Epithelial cell of prostate (primary cell): ENCODE results near the gene SCN2B.

Source experiments
- DNase-seq: peaks from one replicate; pipeline ENCODE4 v3.0.0-alpha.2; 2011; ENCODE audit warnings: low read depth, low spot score
- H3K27ac ChIP-seq: fragments of 450-650 bp; 2 replicates; pipeline ENCODE4 v1.5.1; 2017; ENCODE audit warnings: mild to moderate bottlenecking

The SCN2B gene

DNA sequence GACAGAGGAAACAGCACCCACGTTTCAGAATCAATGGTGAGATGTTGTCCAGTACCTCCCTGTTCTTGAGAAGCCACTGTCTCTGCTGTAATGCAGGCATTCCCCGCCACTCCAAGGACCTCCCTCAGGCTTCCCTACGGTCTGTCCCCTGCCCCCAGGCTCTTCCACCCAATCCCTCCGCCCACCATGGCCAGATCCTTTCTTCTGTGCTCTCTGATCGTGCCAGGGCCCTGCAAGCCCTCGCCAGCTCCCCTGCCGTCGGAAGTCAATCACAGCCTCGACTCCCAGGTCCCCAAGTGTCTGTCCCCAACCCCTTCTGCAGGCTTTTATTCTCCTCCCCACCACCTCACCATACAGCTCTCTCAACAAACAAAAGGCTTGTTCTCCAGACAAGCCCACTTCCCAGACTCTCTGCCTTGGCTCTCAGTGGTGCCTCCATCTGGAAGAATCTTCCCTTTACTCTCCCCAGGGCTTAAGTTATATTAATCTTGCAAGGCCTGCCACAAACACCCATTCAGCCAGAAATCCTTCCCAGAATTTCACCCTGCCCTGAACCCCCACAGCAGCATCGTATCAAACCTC is 37.5 kb downstream of the SCN2B start:
- no peak overlapping the region for H3K27ac ChIP-seq
- DNase-seq = no peak

- H3K27ac ChIP-seq = no peak overlapping the region
- DNase-seq = no peak
Measured at GRCh38 chr11:118136801-118137200, 39.6 kb downstream of the SCN2B start.

GRCh38 chr11:118136341-118136740 is 40.1 kb downstream of the SCN2B start:
- no peak for DNase-seq
- no peak overlapping the region for H3K27ac ChIP-seq

- DNase-seq = no peak
- H3K27ac ChIP-seq = no peak overlapping the region
Measured at GRCh38 chr11:118135796-118136165, 40.7 kb downstream of the SCN2B start.

DNA sequence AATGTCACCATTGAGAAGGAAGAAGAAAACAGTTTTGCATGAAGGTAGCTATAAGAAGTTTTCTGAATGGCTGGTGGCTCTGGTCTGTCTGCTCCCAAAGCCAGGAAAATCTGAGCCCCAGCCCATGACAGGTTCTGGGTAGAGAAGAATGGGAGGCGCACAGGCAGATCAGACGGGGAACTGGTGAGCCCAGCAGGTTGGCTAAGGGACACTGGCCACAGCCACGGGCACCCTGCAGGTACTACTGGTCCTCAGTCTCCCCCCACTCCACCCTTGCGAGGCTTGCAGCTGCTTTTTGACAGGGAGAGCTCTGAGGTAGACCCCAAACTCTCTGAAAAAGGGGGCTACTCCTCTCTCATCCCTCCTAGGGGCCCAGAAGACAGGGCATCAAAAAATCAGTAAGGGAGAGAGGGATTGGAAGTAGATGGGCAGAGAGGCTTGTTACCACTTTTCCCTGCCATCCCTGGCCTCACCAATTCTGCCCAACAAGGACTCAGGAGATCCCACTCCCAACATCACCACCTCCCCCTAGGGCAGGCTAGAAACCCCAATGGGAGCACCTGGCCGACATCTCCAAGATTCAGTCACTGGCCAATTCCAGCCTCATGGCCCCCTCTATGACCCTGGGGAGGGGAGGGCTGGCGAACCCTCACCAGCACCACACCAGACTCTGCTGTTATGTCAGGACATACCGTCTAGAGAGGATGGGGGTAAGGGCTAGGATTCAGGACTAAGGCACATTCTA is 41.2 kb downstream of the SCN2B start:
- no peak for DNase-seq
- H3K27ac ChIP-seq = no peak overlapping the region

DNA sequence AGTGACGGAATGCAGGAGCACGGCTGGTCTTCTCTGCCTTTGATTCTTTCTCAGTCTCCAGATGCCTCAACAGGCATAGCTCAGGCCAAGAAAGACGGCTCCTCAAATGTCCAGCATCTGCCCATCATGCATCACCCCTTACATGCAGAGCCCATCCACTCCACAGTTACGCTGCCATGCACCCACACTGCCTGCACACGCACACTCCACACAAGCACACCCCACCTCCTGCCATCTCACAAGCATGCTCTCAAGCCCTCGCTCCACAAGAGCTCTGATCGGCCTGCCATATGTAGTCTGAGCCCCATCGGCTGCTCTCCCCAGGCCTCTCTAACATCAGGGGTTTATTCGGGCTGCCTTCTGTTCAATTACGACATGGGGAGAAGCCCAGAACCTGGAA is 42.6 kb downstream of the SCN2B start:
- DNase-seq = no peak
- H3K27ac ChIP-seq = no peak overlapping the region

GRCh38 chr11:118132385-118133151 is 43.9 kb downstream of the SCN2B start:
- DNase-seq = no peak
- no peak overlapping the region for H3K27ac ChIP-seq

- DNase-seq = no peak
- H3K27ac ChIP-seq = no peak overlapping the region
Measured at GRCh38 chr11:118129471-118130172, 46.8 kb downstream of the SCN2B start.

DNA sequence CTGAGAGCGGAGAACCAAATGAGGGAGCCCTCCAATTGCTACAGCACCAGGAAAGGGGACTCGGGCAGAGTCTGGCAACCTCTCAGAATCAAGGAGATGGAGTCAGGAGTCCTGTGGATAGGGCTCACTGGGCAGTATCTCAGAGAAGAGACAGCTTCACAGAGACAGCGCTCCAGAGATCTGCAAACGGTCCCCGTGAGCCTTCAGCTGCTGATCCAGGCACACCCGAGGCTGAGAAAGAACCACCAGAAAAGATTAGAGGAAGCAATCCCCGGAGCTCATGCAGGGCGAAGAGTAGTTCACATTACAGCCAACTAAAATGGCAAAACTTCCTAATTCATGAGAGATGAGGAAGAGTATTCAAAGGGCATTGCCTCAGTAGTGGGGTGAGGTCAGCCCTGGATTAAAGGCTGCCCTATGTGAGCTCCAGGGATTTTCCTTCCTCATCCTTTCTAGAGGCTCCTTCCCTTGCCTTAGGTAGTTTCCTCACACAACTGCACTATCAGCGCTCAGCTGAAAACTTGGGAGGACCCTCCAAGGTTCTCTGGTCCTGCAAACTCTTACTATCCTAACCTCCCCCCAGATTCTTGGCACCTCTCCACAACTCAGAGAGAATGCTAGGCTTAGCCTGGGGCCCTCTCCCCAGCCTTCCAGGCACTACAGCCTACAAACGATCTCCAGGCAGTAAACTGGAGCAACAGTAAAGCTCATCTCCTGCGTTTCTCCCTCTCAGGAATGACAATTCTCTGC is 47.5 kb downstream of the SCN2B start:
- no peak overlapping the region for H3K27ac ChIP-seq
- no peak for DNase-seq

GRCh38 chr11:118128310-118128709 is 48.1 kb downstream of the SCN2B start:
- DNase-seq = no peak
- H3K27ac ChIP-seq = no peak overlapping the region

DNA sequence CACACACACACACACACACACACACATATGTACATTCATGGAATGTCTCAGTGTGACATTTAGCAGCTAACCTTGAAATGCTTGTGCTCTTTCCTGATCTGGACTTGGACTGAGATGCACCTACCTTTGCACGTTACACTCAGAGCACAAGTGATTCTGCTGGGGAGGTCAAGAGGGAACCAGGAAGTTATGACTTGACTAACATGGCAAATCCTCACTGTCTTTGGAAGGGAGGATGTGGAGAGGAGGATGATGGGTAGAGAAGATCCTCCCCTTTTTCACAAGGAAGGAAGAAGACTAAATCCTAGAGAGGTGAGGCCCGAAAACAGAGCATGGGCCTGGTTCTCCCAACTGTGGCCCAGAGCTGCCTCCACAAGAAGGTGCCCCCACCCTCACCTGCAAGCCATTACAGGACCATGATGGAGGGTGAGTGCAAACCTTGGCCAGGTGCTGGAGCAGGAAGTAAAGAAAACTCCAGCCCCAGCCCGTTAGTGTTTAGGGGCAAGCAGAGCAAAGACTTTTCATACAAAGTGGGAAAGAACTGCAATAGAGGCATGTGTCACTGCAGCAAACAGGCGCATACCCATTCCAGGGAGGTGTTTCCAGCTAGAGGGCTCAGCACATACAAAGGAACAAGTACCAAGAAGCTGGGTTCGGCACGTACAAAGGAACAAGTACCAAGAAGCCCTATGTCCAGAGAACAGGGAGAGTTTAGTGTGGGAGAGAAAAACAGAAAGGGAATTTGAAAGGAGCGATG is 50.2 kb downstream of the SCN2B start:
- DNase-seq = peak; percentile 67
- H3K27ac ChIP-seq = no peak overlapping the region

DNA sequence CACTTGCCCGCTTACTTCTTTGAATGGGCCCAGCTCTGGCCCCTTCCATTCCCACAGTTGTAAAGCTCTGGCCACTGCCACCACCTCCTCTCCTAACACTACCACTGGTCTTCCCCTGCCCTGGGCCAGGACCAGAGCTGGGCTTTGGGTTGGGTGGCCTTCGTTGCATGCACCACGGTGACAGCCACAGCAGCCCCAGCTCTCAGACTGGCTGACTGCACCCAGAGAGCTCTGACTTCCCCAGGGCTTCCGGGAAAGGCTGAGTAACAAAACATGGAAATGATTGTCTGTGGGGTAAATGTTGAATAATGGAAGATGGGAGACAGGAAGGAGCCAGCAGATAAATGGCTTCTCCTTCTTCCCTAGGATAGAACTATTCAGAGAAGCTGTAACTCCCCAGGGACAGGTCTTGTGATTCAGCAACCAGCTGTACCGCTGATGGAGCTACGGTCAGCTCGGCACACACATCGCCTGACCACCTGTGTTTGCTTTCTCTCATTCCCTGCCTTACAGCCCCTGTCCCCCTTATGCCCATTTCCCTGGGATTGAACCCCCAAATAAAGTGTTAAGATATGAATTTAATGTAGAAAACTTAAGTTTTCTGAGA is 51.4 kb downstream of the SCN2B start:
- H3K27ac ChIP-seq = no peak overlapping the region
- no peak for DNase-seq

DNA sequence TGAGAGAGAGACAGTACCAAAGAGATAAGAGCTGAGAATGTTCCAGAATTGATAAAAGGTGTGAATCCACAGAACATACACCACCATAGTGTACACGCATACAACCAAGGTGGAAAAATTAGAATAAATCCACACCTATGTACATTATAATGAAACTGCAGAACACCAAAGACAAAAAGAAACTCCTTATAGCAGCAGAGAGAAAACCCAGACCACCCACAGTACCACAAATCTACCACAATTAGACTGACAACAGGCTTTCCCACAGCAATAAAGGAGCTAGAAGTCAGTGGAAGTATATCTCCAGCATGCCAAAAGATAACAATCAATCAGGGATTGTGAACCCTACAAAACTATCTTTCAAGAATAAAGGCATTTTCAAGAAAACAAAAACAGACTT is 55.6 kb downstream of the SCN2B start:
- DNase-seq = no peak
- no peak overlapping the region for H3K27ac ChIP-seq

DNA sequence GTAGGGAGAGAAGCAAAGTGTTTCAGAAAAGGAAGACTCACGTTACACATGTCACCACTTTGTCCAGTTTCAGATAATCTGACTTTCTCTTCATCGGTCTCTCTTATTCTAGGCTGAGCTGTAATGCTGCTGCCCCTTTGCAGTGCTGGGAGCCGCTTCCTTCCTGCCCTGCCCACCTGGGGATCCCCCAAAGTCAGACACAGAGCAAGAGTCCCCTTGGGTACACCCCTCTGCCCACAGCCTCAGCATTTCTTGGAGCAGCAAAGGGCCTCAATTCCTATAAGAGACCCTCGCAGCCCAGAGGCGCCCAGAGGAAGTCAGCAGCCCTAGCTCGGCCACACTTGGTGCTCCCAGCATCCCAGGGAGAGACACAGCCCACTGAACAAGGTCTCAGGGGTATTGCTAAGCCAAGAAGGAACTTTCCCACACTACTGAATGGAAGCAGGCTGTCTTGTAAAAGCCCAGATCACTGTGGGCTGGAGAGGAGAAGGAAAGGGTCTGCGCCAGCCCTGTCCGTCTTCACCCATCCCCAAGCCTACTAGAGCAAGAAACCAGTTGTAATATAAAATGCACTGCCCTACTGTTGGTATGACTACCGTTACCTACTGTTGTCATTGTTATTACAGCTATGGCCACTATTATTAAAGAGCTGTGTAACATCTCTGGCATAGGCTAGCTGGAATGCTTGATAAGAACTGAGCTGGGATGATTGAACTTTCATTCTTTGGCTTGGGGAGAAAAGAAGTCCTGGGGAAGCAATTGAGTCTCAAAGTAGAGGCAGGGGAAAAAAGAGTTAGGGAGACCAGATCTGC is 58.4 kb downstream of the SCN2B start:
- no peak for DNase-seq
- no peak overlapping the region for H3K27ac ChIP-seq

DNA sequence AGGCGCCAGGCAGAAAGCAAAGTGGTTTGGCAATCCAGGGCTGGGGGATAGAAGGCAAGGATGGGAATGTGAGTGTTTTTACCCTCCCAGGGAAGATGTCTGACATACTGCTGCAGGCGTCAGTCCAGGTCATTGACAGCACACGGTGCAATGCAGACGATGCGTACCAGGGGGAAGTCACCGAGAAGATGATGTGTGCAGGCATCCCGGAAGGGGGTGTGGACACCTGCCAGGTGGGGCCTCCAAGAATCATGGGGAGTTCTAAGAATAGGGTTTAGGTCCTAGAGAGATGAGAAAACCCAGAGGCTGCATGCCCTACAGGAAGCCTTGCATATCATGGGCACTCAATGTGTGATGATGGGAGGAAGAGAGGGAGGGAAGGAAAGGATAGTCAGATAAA is 61.4 kb downstream of the SCN2B start:
- DNase-seq = no peak
- H3K27ac ChIP-seq = no peak overlapping the region

DNA sequence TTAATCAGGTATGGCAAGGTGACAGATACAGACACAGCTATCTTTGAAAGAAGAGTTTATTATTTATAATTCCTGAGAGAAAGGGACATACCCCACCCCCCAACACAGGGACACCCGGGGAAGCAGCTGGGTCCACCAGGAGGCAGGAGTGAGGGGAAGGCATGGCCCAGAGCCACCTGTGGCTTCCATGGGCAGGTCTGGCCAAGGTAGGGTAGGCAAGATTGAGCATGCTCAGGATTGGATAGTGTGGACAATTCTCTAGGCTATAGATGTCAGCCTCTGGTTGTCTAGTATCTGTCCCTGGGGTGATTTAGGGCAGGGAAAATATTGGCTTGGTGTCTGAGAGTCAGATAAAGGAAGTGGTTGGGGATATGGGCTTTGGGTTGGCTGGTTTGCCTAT is 62.2 kb downstream of the SCN2B start:
- H3K27ac ChIP-seq = no peak overlapping the region
- DNase-seq = no peak

- no peak overlapping the region for H3K27ac ChIP-seq
- no peak for DNase-seq
Measured at GRCh38 chr11:118112711-118113430, 63.6 kb downstream of the SCN2B start.
